HL-60 (cell line): ENCODE measurements around the gene TACC2.

ENCODE experiments used
- CTCF ChIP-seq: IDR thresholded peaks from one replicate; pipeline ENCODE4 v1.5.1; 2011; ENCODE audit warnings: low read length, control low read depth, inconsistent platforms; ENCODE audit not compliant: insufficient read depth
- GABPA ChIP-seq: IDR thresholded peaks from 2 replicates; pipeline ENCODE4 v1.6.1; 2012; ENCODE audit warnings: low read depth
- POLR2AphosphoS5 ChIP-seq: IDR thresholded peaks from 2 replicates; pipeline ENCODE4 v1.6.1; 2012; ENCODE audit warnings: low read depth
- REST ChIP-seq: IDR thresholded peaks from 2 replicates; pipeline ENCODE4 v1.6.1; 2012; ENCODE audit warnings: low read depth; ENCODE audit not compliant: insufficient replicate concordance

DNA sequence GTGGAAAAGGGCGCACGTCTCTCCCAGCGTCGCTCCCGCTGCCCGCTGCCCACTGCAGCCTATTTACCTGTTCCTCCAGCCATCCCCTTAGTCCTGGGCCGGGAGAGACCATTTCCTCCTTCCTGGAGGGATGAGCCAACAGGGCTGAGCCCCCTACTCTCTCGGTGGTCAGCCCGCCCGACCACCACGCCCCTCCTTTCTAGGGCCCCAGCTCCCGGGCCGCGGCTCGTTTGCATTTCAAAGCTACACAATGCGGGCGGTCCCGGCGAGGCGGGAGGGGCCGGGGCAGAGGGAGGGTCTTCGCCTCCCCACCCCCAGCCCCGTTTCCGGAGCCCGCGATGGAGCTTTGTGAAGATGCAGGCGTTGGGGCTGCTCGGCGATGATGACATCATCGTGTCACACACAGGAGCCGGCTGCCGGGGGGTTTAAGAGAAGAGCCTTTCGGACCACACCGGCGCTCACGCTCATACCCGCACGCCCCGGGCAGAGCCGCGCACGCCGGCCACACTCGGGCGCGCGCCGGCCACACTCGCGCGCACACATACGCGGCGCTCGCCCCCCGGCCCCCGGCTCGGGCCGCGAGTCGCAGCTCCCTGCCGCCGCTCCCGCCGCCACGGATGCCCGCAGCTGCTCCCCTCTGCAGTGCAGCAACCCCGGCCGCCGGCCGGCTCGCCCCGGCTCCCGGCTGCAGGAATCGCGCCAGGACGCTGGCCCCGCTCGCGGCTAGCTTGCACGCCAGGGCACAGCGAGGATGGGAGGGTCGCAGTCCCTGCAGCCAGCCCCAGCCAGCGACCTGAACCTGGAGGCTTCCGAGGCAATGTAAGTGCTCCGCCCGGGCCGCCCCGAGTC lies 174.4 kb downstream of the TACC2 start:
- TF ChIP-seq REST (no peak), CTCF (no peak), POLR2AphosphoS5 (no peak), GABPA (no peak)
